Measurements from ENCODE around the gene GPHN. TPM values are rescaled to one million over a fixed set of nuclear protein-coding genes. Genes with fewer than 3 reads are reported as not detected.
"Not testable (repeated sequence)": the region's sequence is repeated elsewhere in the genome, so short reads cannot be mapped to it uniquely, and the experiment has no call there.

The GPHN gene
- total RNA-seq, 2 donors from 2014 or later = 21.3 to 24.9 TPM

GRCh38 chr14:66496188-66496807 is 11.6 kb upstream of the GPHN start:
- intact Hi-C loops (cut with DNase I) = loop anchor here in 1 of 2 donors (10.0 kb wide), 1 partner anchor 619 kb away; no protein-coding TSS in a partner anchor
- DNase-seq (ENCODE audit: low spot score) = no peak

- no peak for DNase-seq (ENCODE audit: low spot score)
- intact Hi-C loops (cut with DNase I) = loop anchor here in 1 of 2 donors (10.0 kb wide), 1 partner anchor 618 kb away; no protein-coding TSS in a partner anchor
Observed at GRCh38 chr14:66496911-66497310, 11.0 kb upstream of the GPHN start.

GRCh38 chr14:66498311-66498710 is 9.6 kb upstream of the GPHN start:
- intact Hi-C loops (cut with DNase I) = loop anchor here in 1 of 2 donors (10.0 kb wide), 1 partner anchor 616 kb away; no protein-coding TSS in a partner anchor
- no peak for DNase-seq (ENCODE audit: low spot score)

DNA sequence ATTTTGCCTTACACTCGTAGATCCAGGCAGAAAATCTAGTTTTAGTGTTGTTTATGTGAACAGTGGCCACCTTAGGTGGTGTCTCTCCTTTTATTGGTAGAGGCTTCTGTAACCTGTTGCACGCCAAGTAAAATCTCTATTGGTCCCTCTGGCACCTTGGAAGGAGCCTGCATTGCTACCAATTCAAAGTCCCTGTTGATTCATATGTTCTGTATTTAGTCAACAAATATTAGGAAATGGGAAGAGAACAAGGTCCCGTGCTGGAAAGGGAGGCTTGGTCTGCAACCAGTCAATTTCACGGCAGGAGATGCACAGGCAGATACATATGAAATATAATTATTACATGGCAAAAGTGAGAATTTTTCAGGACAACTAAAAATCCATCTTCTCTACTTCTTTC is 6.4 kb upstream of the GPHN start:
- intact Hi-C loops (cut with DNase I) = no loop called here
- no peak for DNase-seq (ENCODE audit: low spot score)

DNA sequence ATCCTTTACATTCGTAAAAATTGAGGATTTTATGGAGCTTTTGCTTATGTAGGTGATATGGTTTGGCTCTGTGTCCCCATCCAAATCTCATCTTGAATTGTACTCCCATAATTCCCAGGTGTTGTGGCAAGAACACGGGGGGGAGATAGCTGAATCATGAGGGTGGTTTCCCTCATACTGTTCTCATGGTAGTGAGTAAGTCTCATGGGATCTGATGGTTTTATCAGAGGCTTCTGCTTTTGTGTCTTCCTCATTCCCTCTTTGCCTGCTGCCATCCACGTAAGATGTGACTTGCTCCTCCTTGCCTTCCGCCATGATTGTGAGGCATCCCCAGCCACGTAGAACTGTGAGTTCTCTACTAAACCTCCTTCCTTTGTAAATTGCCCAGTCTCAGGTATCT is 5.1 kb upstream of the GPHN start:
- DNase-seq (ENCODE audit: low spot score); intact Hi-C loops (cut with DNase I): not testable (repeated sequence)

DNA sequence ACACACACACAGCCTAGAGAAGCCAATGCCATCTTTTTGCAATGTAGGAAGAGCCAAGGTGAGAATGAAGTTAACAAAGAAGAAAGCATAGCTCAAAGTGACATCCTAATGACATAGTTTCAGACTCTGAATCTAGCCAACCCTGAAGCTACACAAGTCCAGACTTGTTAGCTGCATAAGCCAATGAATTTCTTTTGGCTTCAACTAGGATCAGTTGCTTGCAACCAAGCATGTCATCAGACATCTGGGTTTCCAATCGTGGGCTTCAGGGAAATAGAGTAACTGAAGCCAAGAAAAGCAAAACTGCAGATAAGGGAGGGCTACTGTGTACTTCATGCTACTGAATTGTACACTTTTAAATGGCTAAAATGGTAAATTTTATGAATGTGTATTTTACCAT is 4.4 kb upstream of the GPHN start:
- intact Hi-C loops (cut with DNase I) = no loop called here
- no peak for DNase-seq (ENCODE audit: low spot score)

DNA sequence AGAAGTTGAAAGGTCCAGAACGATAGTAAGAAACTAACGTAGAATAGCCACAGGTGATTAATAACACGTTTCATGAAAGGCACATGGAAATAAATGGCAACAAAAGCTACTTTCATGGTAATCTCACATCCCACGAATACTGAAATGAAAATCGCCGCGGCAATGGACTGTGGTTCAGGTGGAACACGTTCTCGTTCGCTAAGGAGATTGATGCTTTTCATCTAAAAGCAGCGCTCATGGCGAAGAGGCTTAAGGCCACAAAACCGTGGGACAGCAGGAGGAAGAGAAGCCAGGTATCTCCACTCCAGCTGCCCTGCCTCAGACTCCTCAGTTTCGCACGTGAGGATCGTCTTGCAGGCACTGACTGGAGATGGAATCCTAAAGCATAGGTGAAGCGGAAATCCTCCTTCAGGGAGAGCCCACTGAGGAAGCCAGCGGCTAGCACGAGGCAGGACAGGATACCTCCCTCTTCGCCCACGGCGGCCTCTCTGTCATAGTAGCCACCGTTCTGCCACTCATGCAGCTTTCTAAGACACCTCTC is 696 bp upstream of the GPHN start:
- no peak for DNase-seq (ENCODE audit: low spot score)
- intact Hi-C loops (cut with DNase I) = no loop called here

DNA sequence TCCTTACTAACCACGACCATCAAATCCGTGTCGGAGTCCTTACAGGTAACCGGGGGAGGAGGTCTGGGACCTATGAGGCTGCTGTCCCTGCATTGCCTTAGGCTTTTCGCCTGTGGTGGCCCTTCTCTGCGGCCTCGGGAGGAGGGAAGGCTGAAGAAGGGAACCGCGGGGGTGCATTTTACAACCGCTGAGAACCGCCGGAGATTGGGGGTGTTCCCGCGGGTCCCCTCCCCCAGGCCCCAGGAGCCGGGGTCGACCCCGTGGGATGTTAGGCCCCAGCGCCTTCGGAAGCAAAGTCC is 549 bp downstream of the GPHN start:
- no peak for DNase-seq (ENCODE audit: low spot score)
- intact Hi-C loops (cut with DNase I) = no loop called here

GRCh38 chr14:66508846-66509621 is 1.1 kb downstream of the GPHN start:
- peak; percentile 80 for DNase-seq (ENCODE audit: low spot score)
- intact Hi-C loops (cut with DNase I) = no loop called here

DNA sequence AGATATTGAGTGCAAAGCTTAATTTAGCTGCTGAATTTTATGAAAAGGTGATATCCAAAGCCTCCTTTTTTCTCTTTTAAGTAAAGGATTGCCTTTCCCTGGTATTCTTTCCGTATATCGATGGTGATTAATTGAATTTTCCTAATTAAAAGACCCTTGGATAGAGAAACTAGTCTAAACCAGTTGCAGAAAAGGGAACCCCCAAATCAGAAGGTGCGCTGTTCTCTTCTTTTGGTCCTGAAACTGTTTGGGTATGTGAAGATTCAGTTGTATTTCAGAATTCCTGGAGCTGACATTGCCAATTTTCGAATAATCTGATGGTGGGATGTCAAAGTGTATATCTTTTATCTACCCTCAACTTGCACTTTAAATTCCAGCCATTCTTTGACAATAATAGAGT is 1.9 kb downstream of the GPHN start:
- DNase-seq (ENCODE audit: low spot score) = no peak
- intact Hi-C loops (cut with DNase I) = no loop called here

DNA sequence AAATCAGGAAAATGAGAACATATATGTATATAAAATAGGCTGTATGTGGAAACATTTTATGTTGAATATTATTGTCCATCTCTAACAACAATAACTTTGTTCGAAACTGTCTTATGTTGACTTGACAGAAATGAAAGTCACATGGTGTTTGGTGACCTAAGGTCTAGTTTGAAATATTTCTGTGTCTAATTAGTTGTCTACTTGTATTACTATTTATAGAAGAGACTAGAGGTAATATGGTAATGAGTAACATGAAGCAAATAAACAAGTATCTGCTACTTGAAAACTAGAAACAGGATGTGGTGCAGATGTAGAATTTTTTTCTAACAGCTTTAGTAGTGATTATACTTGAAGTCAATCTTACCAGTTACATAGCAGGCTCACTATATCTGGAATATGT is 3.9 kb downstream of the GPHN start:
- no peak for DNase-seq (ENCODE audit: low spot score)
- intact Hi-C loops (cut with DNase I) = no loop called here

GRCh38 chr14:66514213-66514612 is 6.3 kb downstream of the GPHN start:
- DNase-seq (ENCODE audit: low spot score) = no peak
- intact Hi-C loops (cut with DNase I) = no loop called here

GRCh38 chr14:66530526-66530925 is 22.6 kb downstream of the GPHN start:
- DNase-seq (ENCODE audit: low spot score) = no peak
- intact Hi-C loops (cut with DNase I) = no loop called here

DNA sequence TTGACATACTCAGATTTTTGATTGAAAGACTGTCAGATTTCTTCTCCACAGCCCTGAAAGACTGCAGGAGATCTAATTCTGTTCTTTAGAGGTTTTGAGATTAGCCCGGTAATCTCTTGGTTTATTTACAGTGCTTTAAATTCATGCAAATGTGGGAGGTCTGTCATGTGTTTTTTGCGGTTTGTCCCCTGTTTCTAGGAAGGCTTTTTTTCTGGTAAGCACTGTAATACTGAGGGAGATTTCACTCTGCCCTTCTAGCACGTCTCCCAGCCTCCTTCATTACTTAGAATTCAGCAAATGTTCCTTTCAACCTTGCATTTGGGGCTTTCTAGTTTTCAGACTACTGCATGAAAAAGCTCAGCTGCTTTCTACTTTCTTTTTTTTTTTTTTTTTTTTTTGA is 31.1 kb downstream of the GPHN start:
- DNase-seq (ENCODE audit: low spot score) = no peak
- intact Hi-C loops (cut with DNase I) = no loop called here

DNA sequence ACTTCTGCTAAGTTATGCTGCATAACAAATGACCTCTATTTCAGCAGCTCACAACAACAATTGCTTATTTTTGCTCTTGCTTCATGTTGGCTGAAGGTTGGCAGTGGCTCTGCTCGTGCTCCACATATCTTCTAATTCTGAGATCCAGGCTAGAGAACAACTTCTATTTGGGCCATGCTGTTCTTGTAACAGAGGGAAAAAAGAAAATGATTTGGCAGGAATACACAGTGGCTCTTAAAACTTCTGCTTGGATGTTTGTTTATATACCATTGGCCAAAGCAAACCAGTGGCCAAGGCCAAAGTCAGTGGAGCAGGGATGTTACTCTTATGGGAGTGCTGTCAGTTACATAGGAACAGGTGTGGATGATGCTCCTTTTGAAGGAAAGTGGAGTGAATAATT is 32.1 kb downstream of the GPHN start:
- intact Hi-C loops (cut with DNase I) = no loop called here
- no peak for DNase-seq (ENCODE audit: low spot score)

GRCh38 chr14:66541627-66542026 is 33.7 kb downstream of the GPHN start:
- intact Hi-C loops (cut with DNase I) = no loop called here
- no peak for DNase-seq (ENCODE audit: low spot score)

DNA sequence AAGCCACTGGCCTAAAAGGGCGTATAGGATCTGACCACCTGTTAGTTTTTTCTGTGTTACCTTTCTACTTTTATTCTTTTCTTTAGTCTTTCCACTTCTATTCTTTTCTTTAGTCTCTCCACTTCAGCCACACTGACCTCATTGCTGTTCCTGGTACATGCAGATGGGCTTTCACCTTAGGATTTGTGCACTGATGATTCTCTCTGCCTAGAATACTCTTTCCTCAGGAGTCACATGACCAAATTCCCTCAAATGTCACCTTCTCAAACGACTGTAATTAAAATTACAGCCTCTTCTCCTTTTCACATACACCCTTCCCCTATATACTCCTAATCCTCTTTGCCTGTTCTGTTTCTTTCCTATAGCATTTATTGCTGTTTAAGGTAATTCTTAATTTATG is 36.0 kb downstream of the GPHN start:
- DNase-seq (ENCODE audit: low spot score) = no peak
- intact Hi-C loops (cut with DNase I) = no loop called here

DNA sequence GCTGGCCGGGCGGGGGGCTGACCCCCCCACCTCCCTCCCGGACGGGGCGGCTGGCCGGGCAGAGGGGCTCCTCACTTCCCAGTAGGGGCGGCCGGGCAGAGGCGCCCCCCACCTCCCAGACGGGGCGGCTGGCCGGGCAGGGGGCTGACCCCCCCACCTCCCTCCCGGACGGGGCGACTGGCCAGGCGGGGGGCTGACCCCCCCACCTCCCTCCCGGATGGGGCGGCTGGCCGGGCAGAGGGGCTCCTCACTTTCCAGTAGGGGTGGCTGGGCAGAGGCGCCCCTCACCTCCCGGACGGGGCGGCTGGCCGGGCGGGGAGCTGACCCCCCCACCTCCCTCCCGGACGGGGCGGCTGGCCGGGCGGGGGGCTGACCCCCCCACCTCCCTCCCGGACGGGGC is 37.2 kb downstream of the GPHN start:
- intact Hi-C loops (cut with DNase I) = not testable (repeated sequence)

GRCh38 chr14:66545751-66546150 is 37.8 kb downstream of the GPHN start:
- DNase-seq (ENCODE audit: low spot score); intact Hi-C loops (cut with DNase I): not testable (repeated sequence)

More for the DNA sequence above, 37.2 kb downstream of the GPHN start:
- not testable (repeated sequence) for DNase-seq (ENCODE audit: low spot score)

GRCh38 chr14:66563731-66564130 is 55.8 kb downstream of the GPHN start:
- no peak for DNase-seq (ENCODE audit: low spot score)
- intact Hi-C loops (cut with DNase I) = no loop called here

- intact Hi-C loops (cut with DNase I) = no loop called here
- DNase-seq (ENCODE audit: low spot score) = no peak
Observed at GRCh38 chr14:66568220-66568619, 60.3 kb downstream of the GPHN start.
